GM19099 (cell line): ENCODE results near the gene IRF9.

Experiments
- POLR2A ChIP-seq: IDR thresholded peaks from 3 replicates; pipeline ENCODE4 v1.6.1; 2011; ENCODE audit warnings: low read depth; ENCODE audit not compliant: insufficient read length; ENCODE audit errors: extremely low read depth

The IRF9 gene

GRCh38 chr14:24204163-24205146 lies 43.4 kb downstream of the IRF9 start:
- TF ChIP-seq POLR2A = no peak

- no peak for TF ChIP-seq POLR2A
Measured at GRCh38 chr14:24206260-24207103, 45.4 kb downstream of the IRF9 start.

- TF ChIP-seq POLR2A = no peak
Measured at GRCh38 chr14:24207104-24207551, 46.1 kb downstream of the IRF9 start.

- TF ChIP-seq POLR2A = no peak
Measured at GRCh38 chr14:24207625-24208024, 46.6 kb downstream of the IRF9 start.

GRCh38 chr14:24211311-24211710 lies 50.2 kb downstream of the IRF9 start:
- TF ChIP-seq POLR2A = no peak

- TF ChIP-seq POLR2A = peak; percentile 93
Measured at GRCh38 chr14:24212924-24213865, 52.1 kb downstream of the IRF9 start, which contains the start of gene CHMP4A. TSS of gene CHMP4A (minus strand) at chr14:24213488. CDS start at chr14:24213439, 49 bp downstream.

- no peak for TF ChIP-seq POLR2A
Measured at GRCh38 chr14:24213866-24214662, 53.0 kb downstream of the IRF9 start.

GRCh38 chr14:24215495-24216344 lies 54.7 kb downstream of the IRF9 start, which contains the start of gene MDP1:
TSS of gene MDP1 (minus strand) at chr14:24216066. CDS start at chr14:24215955, 111 bp downstream.
- TF ChIP-seq POLR2A = peak; percentile 80
